Peyer's patch (tissue), 4 donors: ENCODE measurements around the gene CLDN6.

Source experiments
- CTCF ChIP-seq, 6 experiments: fragments of 450-650 bp in 4 of 6; fragments of 200-600 bp in 2 of 6; sonication (generic) in 1 of 6; IDR thresholded peaks; one replicate each; pipeline ENCODE4 v1.5.1; 2017 to 2019; ENCODE audit warnings: antibody characterized with exemption in 6 of 6, mild to moderate bottlenecking in 3 of 6, moderate library complexity in 1 of 6
- POLR2A ChIP-seq, 2 donors: fragments of 450-650 bp; IDR thresholded peaks; one replicate each; pipeline ENCODE4 v1.5.1; 2017; ENCODE audit warnings: antibody characterized with exemption in 2 of 2, mild to moderate bottlenecking in 2 of 2, moderate library complexity in 2 of 2

- TF ChIP-seq CTCF (IDR thresholded peaks at IDR 0.05) (no peak), POLR2A (IDR thresholded peaks at IDR 0.05) (no peak)
Measured at GRCh38 chr16:2981177-2981898, 36.6 kb downstream of the CLDN6 start.
